Activated naive CD4-positive, alpha-beta T cell treated with anti-CD3 and anti-CD28 coated beads, Interleukin-2, amount 50 U/mL, for 72 hours (primary cell): ENCODE results near the gene PSMD3. TPM values are rescaled to one million over a fixed set of nuclear protein-coding genes. Genes with fewer than 3 reads are reported as not detected.
"Not testable (repeated sequence)": the region's sequence is repeated elsewhere in the genome, so short reads cannot be mapped to it uniquely, and the experiment has no call there.

Source experiments
- ATAC-seq, 2 donors: fragments of 150-1000 bp; cut with Tn5 transposase; 2 replicates each; pipeline ENCODE4 v1.10.0; 2021; ENCODE audit warnings: mild to moderate bottlenecking in 2 of 2, moderate library complexity in 2 of 2
- DNase-seq, 2 donors: peaks; one replicate each; pipeline ENCODE4 v3.0.0; 2021 to 2022; ENCODE audit warnings: low spot score in 2 of 2
- H3K27ac Mint-ChIP-seq, 2 donors: one replicate each; pipeline ENCODE4 v1.8.0; 2022; ENCODE audit warnings: mild to moderate bottlenecking in 2 of 2, mixed read lengths in 2 of 2
- H3K36me3 Mint-ChIP-seq, 2 donors: one replicate each; pipeline ENCODE4 v1.8.0; 2022; ENCODE audit warnings: mixed read lengths in 2 of 2
- H3K9me3 Mint-ChIP-seq, 2 donors: one replicate each; pipeline ENCODE4 v1.8.0; 2022; ENCODE audit warnings: mixed read lengths in 2 of 2
- total RNA-seq, 2 donors: library from RNA; stranded (reverse); gene quantifications; one replicate each; pipeline ENCODE4 v1.2.3, GENCODE V29; 2022

Gene PSMD3
- total RNA-seq, 2 donors from 2014 or later = 89.7 to 136 TPM

DNA sequence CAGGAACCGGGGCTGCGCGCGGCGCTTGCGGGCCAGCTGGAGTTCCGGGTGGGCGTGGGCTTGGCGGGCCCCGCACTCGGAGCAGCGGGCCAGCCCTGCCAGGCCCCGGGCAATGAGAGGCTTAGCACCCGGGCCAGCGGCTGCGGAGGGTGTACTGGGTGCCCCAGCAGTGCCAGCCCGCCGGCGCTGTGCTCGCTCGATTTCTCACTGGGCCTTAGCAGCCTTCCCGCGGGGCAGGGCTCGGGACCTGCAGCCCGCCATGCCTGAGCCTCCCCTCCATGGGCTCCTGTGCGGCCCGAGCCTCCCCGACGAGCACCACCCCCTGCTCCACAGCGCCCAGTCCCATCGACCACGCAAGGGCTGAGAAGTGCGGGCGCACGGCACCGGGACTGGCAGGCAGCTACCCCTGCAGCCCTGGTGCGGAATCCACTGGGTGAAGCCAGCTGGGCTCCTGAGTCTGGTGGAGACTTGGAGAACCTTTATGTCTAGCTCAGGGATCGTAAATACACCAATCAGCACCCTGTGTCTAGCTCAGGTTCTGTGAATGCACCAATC, 30.4 kb downstream of the PSMD3 start:
- H3K9me3 Mint-ChIP-seq, H3K36me3 Mint-ChIP-seq, ATAC-seq, H3K27ac Mint-ChIP-seq, DNase-seq: not testable (repeated sequence)

DNA sequence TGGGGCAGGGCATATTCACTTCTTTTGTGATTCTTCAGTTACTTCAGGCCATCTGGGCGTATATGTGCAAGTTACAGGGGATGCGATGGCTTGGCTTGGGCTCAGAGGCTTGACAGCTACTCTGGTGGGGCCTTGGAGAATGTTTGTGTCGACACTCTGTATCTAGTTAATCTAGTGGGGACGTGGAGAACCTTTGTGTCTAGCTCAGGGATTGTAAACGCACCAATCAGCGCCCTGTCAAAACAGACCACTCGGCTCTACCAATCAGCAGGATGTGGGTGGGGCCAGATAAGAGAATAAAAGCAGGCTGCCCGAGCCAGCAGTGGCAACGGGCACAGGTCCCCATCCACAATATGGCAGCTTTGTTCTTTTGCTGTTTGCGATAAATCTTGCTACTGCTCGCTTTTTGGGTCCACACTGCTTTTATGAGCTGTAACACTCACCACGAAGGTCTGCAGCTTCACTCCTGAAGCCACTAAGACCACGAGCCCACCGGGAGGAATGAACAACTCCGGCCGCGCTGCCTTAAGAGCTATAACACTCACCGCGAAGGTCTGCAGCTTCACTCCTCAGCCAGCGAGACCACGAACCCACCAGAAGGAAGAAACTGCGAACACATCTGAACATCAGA, 31.5 kb downstream of the PSMD3 start:
- H3K9me3 Mint-ChIP-seq, DNase-seq, ATAC-seq, H3K36me3 Mint-ChIP-seq: not testable (repeated sequence)
- peak overlapping the region in 1 of 2 donors; percentile 41 for H3K27ac Mint-ChIP-seq

DNA sequence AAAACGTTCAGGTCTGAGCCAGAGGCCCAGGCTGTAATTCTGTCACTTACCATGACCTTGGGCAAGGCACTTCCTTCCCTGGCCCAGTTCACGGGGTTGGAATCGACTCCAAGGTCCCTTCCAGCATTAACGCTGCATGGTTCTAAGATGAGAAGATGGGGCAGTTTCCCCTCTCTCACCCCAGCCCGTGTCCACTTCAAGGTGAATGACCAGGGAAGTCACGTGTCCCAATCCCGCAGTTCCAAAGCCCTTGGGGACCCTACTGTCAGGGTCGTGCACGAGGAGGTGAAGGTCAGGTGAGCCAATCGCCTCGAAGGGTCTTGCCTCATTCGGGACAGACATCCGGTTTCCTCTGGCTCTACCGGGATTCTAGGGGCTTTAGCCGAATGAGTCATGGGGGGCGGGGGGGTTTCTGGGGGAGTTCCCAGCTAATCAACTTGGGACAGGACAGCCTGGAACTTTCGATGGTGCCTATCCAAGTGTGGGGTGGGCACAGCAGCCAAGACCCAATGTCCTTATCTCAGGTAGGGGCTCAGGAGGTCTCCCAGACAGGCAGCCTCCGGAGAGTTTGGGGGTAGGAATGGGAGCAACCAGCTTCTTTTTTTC, 33.9 kb downstream of the PSMD3 start:
- DNase-seq (no peak), ATAC-seq (no peak)
- H3K27ac Mint-ChIP-seq = no peak overlapping the region
- no peaks in the 10 kb centered on the region for H3K9me3 Mint-ChIP-seq
- no peaks in the 10 kb centered on the region for H3K36me3 Mint-ChIP-seq

DNA sequence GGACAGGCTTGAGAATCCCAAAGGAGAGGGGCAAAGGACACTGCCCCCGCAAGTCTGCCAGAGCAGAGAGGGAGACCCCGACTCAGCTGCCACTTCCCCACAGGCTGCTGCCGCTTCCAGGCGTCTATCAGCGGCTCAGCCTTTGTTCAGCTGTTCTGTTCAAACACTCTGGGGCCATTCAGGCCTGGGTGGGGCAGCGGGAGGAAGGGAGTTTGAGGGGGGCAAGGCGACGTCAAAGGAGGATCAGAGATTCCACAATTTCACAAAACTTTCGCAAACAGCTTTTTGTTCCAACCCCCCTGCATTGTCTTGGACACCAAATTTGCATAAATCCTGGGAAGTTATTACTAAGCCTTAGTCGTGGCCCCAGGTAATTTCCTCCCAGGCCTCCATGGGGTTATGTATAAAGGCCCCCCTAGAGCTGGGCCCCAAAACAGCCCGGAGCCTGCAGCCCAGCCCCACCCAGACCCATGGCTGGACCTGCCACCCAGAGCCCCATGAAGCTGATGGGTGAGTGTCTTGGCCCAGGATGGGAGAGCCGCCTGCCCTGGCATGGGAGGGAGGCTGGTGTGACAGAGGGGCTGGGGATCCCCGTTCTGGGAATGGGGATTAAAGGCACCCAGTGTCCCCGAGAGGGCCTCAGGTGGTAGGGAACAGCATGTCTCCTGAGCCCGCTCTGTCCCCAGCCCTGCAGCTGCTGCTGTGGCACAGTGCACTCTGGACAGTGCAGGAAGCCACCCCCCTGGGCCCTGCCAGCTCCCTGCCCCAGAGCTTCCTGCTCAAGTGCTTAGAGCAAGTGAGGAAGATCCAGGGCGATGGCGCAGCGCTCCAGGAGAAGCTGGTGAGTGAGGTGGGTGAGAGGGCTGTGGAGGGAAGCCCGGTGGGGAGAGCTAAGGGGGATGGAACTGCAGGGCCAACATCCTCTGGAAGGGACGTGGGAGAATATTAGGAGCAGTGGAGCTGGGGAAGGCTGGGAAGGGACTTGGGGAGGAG, 34.7 kb downstream of the PSMD3 start, which contains the start of gene CSF3:
Gene CSF3 (plus strand): TSS at position 436 of the 993 bp plus-strand sequence. CDS start 35 bp downstream, at position 471.
- ATAC-seq = no peak

DNA sequence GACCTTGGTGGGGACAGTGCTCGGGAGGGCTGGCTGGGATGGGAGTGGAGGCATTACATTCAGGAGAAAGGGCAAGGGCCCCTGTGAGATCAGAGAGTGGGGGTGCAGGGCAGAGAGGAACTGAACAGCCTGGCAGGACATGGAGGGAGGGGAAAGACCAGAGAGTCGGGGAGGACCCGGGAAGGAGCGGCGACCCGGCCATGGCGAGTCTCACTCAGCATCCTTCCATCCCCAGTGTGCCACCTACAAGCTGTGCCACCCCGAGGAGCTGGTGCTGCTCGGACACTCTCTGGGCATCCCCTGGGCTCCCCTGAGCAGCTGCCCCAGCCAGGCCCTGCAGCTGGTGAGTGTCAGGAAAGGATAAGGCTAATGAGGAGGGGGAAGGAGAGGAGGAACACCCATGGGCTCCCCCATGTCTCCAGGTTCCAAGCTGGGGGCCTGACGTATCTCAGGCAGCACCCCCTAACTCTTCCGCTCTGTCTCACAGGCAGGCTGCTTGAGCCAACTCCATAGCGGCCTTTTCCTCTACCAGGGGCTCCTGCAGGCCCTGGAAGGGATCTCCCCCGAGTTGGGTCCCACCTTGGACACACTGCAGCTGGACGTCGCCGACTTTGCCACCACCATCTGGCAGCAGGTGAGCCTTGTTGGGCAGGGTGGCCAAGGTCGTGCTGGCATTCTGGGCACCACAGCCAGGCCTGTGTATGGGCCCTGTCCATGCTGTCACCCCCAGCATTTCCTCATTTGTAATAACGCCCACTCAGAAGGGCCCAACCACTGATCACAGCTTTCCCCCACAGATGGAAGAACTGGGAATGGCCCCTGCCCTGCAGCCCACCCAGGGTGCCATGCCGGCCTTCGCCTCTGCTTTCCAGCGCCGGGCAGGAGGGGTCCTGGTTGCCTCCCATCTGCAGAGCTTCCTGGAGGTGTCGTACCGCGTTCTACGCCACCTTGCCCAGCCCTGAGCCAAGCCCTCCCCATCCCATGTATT, 35.7 kb downstream of the PSMD3 start:
- H3K27ac Mint-ChIP-seq = no peak overlapping the region
- H3K36me3 Mint-ChIP-seq = no peaks in the 10 kb centered on the region

More for the DNA sequence above, 34.7 kb downstream of the PSMD3 start, which contains the start of gene CSF3:
- Mint-ChIP-seq H3K27ac (no peak within 1 kb of the TSS), H3K36me3 (no peaks in the 10 kb centered on the region), H3K9me3 (no peaks in the 10 kb centered on the region)
- DNase-seq = no peak

DNA sequence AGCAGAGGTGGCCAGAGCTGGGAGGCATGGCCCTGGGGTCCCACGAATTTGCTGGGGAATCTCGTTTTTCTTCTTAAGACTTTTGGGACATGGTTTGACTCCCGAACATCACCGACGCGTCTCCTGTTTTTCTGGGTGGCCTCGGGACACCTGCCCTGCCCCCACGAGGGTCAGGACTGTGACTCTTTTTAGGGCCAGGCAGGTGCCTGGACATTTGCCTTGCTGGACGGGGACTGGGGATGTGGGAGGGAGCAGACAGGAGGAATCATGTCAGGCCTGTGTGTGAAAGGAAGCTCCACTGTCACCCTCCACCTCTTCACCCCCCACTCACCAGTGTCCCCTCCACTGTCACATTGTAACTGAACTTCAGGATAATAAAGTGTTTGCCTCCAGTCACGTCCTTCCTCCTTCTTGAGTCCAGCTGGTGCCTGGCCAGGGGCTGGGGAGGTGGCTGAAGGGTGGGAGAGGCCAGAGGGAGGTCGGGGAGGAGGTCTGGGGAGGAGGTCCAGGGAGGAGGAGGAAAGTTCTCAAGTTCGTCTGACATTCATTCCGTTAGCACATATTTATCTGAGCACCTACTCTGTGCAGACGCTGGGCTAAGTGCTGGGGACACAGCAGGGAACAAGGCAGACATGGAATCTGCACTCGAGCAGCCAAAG, 36.9 kb downstream of the PSMD3 start:
- ATAC-seq (no peak), DNase-seq (no peak)
- Mint-ChIP-seq H3K27ac (no peak overlapping the region), H3K36me3 (no peaks in the 10 kb centered on the region), H3K9me3 (no peaks in the 10 kb centered on the region)

More for the DNA sequence above, 35.7 kb downstream of the PSMD3 start:
- DNase-seq (no peak), ATAC-seq (no peak)
- H3K9me3 Mint-ChIP-seq = no peaks in the 10 kb centered on the region

DNA sequence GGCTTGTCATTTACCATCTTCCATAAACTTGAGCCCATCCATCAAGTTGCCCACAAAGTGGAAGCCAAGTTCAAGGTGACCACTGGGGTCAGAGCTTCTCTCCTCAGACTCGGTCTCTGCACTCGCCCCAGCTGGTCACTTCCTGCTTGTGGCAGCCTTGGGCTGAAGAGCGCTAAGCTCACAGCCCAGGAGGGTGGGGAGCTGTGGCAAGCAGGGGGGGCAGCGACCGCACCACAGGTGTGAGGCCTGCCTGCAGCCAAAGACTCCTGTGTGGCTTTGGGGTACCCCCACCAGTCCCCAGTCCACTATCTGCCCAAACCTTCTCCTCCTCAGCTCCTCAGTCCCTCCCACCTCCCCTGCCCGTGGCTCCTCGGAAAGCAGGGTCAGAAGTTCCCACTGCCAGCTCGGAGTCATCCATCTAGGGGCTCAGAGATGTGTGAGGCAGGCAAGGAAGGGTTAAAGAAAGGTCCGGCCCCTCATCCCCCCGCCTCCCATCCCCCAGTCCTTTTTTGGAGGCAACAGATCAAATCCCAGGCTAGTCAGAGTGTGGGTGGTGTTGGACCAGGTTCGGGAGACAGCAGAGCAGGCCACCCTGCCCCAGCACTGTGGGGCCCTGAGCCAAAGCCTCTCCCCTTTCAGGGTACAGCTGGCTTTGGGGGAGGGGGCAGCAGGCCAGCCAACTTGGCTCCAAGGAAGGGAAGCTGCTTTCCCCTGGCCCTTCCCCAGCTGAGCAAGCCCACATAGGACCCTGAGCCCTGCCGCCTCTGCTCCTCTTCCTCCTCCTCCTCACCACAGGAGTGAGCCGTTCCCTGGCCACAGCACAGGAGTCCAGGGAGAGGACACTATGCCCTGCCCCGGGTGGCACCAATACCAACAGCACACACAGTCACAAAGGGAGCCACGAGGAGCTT, 37.9 kb downstream of the PSMD3 start:
- Mint-ChIP-seq H3K9me3 (no peaks in the 10 kb centered on the region), H3K36me3 (no peaks in the 10 kb centered on the region), H3K27ac (peak overlapping the region in 1 of 2 donors; percentile 87)
- no peak for DNase-seq
- ATAC-seq = no peak

DNA sequence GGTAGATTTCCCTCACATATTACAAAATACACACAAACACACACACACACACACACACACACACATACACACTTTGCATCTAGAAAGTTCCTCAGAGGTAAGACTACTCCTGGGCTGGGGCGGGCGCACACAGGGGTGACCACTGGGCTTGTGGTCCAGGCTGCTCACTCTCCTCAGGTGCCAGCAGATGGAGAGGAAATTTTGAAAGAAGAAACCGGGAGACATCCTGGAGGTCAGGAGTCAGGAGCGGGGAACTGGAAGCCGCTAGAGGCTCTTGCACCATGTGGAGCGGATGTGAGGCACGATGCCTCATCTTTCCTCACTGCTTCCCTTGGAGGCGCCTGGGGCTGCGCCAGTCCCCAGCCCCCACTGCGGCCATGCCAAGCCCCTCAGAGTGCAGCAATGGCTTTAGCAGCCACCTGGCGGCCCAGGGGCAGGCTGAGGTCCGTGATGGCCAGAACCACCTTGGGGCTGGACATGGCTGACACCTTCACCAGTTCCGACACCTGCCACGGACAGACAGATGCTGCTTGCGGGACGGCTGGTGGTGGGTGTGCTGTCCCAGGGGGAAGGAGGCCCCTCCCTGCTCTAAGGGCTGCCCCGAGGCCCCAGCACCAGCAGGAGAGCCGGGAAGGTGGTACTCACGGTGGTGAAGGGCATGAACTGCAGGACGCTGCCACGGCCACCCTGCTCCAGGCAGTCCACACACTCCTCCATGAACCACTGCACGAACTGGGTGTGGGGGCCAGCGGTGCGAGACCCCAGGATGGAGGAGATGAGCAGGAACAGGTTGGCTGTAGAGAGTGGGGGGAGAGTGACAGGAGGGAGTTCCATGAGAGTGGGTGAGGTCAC, 38.8 kb downstream of the PSMD3 start:
- Mint-ChIP-seq H3K27ac (peak overlapping the region; percentile 49 to 87), H3K9me3 (no peaks in the 10 kb centered on the region)
- ATAC-seq = no peak

DNA sequence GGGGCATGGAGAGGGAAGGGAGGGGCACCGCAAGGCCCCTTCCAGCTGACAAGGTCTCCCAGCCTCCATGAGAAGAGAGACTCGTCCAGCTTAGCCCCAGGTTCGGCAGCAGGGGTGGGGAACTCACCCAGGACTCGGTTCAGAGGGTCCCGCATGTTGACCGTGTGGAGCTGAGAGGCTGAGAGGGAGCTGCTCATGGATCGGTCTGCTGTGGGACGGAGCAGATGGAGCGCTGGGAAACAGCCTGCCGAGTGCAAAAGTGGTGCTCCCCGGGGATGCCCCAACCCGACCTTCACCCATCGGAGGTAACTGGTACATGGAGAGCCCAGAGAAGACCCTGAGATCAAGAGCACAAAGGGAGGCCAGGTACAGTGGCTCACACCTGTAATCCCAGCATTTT, 39.5 kb downstream of the PSMD3 start:
- Mint-ChIP-seq H3K27ac (peak overlapping the region; percentile 9 to 49), H3K9me3 (no peaks in the 10 kb centered on the region), H3K36me3 (peaks cover 0 to 2% of the 10 kb centered on the region in 2 donors)
- no peak for ATAC-seq
- DNase-seq = no peak

More for the DNA sequence above, 38.8 kb downstream of the PSMD3 start:
- DNase-seq = no peak
- H3K36me3 Mint-ChIP-seq = no peaks in the 10 kb centered on the region

DNA sequence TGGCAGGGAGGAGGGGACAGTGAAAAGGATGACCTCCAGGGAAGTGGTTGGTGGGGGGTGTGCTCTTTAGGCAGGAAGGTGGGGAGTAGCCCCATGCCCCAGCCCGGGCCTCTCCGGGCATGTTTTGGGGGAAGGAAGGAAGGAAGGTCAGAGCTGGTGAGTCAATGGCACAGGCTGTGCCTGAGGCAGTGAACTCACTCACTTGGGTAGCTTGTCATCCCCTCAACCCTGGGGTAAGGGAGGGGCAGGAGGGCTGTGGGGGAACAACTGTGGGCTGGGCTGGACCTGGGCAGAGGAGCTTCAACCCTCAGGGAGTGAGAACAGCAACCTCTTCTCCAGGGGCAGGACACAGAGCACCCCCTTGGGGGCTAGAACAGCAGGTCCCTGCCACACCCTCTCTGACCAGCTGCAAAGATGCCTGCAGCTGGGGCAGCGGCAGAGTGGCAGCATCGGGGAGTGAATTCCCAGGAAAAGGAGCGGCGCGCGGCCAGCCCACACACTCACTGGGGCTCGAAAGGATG, 40.9 kb downstream of the PSMD3 start:
- no peak for DNase-seq
- peak in 1 of 2 donors; percentile 28 for ATAC-seq
- peaks cover 13 to 15% of the 10 kb centered on the region in 2 donors for H3K36me3 Mint-ChIP-seq
- no peaks in the 10 kb centered on the region for H3K9me3 Mint-ChIP-seq
- H3K27ac Mint-ChIP-seq = peak overlapping the region; percentile 26 to 86

DNA sequence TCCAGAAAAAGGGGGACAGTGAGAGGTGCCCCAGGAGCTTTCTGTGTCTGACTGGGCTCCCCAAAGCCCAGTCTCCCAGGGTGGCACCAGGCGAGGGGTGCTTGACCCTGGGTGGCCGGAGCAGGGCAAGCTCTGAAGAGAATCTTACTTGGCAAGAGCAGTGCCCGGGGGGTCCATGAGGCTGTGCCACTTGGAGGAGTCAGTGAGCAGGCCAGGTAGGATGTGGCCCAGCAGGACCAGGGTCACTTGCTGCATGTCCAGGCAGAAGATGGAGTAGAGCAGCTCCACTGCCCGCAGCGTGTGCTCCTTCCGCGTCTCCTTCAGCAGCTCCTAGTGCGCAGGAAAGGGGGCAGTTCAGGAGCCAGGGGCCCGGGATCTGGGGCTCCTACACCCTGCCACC, 41.9 kb downstream of the PSMD3 start:
- DNase-seq = no peak
- Mint-ChIP-seq H3K36me3 (peaks cover 14 to 17% of the 10 kb centered on the region in 2 donors), H3K27ac (no peak overlapping the region), H3K9me3 (no peaks in the 10 kb centered on the region)
- ATAC-seq = no peak

DNA sequence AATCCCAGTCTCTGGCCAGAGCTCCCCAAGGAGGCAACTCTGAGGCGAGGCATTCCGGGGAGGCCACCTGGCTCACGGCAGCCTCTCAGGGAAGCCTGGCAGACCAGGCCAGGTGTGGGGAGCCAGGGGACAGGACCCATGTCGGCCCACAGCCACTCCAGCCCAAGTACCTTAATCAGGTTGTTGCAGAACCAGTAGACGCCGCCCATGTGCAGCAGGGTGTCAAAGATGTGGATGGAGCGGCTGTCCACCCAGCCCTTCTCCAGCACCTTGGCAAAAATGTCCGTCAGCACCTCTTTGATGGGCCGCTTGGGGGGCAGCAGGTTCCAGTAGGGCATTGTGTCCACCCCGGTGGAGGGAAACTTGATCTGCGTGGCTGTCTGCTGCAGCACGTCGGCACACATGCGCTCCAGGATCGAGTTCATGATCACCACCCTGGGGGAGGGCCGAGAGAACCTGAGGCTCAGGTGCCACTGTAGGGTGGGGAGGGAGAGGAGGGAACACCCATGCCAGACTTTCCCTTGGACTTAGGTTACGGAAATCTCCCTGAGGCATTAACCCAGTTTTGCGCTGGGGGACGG, 42.4 kb downstream of the PSMD3 start:
- no peak for DNase-seq
- no peaks in the 10 kb centered on the region for H3K9me3 Mint-ChIP-seq
- ATAC-seq = no peak
- H3K36me3 Mint-ChIP-seq = peaks cover 14 to 17% of the 10 kb centered on the region in 2 donors
- no peak overlapping the region for H3K27ac Mint-ChIP-seq
